AG09309 (cell line): ENCODE results near the gene GREB1.

Experiments
- DNase-seq: peaks from one replicate; pipeline ENCODE4 v3.0.0-alpha.2; 2010; ENCODE audit warnings: low read depth
- H3K4me3 ChIP-seq: 2 replicates; pipeline ENCODE4 v1.5.1; 2011; ENCODE audit warnings: mild to moderate bottlenecking, low read depth, low read length, moderate library complexity; ENCODE audit not compliant: control insufficient read depth
- TF ChIP-seq, protein P1 (sequence below): IDR thresholded peaks from 2 replicates; pipeline ENCODE4 v1.5.1; 2011; ENCODE audit warnings: mild to moderate bottlenecking, low read depth, low read length, inconsistent platforms; ENCODE audit not compliant: insufficient read depth, control insufficient read depth; ENCODE audit errors: missing control alignments

The GREB1 gene

DNA sequence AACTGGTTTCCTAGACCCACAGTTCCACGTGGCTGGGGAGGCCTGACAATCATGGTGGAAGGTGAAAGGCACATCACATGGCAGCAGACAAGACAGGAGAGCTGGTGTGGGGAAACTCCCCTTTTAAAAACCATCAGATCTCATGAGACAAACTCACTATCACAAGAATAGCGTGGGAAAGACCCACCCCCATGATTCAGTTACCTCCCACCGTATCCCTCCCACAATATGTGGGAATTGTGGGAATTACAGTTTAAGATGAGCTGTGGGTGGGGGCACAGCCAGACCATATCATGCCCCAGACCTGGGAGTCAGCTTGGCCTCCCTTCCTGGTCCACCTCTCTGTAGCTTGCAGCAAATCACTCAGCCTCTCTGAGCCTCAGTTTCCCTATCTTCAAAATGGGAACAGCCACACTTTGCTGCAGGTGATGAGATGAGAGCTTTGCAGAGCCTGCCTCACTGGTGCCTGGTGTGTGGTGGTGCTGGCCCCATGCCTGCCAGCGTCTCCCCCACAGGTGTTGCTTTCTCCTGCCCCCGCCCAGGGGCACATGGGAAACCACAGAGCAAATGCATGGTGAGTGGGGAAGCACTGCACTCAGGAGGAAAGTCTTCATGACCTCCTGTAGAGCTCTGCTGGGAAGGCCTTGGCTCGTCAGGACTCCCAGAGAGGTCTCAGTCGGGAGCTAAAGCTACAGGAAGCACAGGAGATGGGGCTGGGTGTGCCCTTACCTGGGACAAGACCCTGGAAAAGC, 31.1 kb downstream of the GREB1 start:
- DNase-seq: no peak
- TF ChIP-seq, protein P1, sequence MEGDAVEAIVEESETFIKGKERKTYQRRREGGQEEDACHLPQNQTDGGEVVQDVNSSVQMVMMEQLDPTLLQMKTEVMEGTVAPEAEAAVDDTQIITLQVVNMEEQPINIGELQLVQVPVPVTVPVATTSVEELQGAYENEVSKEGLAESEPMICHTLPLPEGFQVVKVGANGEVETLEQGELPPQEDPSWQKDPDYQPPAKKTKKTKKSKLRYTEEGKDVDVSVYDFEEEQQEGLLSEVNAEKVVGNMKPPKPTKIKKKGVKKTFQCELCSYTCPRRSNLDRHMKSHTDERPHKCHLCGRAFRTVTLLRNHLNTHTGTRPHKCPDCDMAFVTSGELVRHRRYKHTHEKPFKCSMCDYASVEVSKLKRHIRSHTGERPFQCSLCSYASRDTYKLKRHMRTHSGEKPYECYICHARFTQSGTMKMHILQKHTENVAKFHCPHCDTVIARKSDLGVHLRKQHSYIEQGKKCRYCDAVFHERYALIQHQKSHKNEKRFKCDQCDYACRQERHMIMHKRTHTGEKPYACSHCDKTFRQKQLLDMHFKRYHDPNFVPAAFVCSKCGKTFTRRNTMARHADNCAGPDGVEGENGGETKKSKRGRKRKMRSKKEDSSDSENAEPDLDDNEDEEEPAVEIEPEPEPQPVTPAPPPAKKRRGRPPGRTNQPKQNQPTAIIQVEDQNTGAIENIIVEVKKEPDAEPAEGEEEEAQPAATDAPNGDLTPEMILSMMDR: no peak
- no peak overlapping the region for H3K4me3 ChIP-seq

GRCh38 chr2:11566383-11566782, 32.5 kb downstream of the GREB1 start:
- TF ChIP-seq, protein P1: no peak
- H3K4me3 ChIP-seq: no peak overlapping the region
- no peak for DNase-seq

- TF ChIP-seq, protein P1: no peak
- DNase-seq: no peak
- no peak overlapping the region for H3K4me3 ChIP-seq
Measured at GRCh38 chr2:11567631-11568031, 33.8 kb downstream of the GREB1 start.

- no peak for DNase-seq
- TF ChIP-seq, protein P1: no peak
- no peak overlapping the region for H3K4me3 ChIP-seq
Measured at GRCh38 chr2:11568436-11568835, 34.6 kb downstream of the GREB1 start.

- TF ChIP-seq, protein P1: no peak
- no peak overlapping the region for H3K4me3 ChIP-seq
- no peak for DNase-seq
Measured at GRCh38 chr2:11569636-11570035, 35.8 kb downstream of the GREB1 start.

GRCh38 chr2:11571170-11571569, 37.3 kb downstream of the GREB1 start:
- DNase-seq: no peak
- TF ChIP-seq, protein P1: no peak
- no peak overlapping the region for H3K4me3 ChIP-seq
